Fibroblast of peridontal ligament (primary cell): ENCODE data around the gene ZNF157.

ENCODE experiments used
- DNase-seq: peaks from one replicate; pipeline ENCODE4 v3.0.0-alpha.2; 2010; ENCODE audit errors: extremely low read depth

The ZNF157 gene

DNA sequence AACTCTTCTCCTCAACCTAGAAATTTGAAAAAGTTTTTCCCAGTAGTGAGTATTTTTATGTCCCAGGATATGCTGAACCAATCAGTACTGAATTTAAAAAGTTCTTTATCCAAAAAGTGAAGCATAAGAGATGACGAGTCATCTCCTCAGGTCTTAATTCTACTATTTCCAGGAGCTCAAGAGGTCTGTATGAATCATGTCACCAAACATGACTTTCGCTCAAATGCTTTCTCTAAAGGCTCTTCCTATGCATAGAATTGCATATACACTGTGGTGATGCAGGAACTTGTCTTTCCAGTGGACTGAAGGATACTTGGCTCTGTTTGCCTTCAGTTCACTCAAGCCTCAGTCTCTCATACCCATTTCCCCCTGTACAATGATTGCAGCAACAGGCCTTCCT, 76.6 kb downstream of the ZNF157 start:
- DNase-seq: no peak

DNA sequence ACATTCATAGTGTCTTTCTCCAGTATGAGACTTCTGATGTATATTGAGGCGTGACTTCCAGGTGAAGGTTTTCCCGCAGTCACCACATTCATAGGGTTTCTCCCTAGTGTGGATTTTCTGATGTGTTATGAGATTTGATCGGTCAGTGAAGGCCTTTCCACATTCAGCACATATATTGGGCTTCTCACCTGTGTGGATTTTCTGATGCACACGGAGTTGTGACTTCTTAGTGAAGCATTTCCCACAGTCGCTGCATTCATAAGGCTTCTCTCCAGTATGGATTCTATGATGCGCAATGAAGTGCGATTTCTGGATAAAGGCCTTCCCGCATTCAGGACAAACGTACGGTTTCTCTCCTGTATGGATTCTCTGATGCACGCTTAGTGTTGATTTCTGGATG, 77.2 kb downstream of the ZNF157 start:
- no peak for DNase-seq

DNA sequence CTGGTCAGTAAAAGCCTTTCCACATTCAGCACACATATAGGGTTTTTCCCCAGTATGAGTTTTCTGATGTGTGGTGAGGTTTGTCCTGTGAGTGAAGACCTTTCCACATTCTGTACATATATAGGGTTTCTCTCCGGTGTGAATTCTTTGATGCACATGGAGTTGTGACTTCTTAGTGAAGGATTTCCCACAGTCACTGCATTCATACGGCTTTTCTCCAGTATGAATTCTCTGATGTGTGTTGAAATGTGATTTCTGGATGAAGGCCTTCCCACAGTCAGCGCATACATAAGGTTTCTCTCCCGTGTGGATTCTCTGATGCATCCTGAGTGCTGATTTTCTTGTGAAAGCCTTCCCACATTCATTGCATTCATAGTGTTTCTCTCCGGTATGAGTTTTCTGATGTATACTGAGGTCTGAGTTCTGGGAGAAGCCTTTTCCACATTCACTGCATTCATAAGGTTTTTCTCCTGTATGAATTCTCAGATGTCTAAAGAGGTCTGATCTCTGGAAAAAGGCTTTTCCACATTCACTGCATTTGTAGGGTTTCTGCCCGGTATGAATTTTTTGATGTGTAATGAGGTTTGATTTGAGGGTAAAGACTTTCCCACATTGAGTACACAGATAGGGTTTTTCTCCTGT, 77.9 kb downstream of the ZNF157 start:
- no peak for DNase-seq

DNA sequence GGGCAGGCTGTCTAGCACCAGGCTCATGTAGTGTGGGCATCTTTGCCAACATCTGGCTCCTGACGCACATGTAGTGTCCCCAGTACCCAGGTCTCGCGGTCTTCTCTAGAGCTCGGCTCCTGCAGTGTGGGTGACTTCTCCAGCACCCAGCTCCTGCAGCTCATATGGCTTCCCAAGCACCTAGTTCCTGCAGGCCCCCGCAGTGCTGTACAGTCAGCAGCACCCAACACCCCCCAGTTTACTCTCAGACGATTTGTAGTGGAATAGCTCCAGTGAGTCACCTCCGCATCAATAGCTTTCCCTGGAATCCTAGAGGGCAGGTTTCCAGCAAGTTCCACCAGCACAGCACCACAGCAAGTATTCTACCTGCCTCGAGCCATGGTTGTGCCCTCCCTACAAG, 81.7 kb downstream of the ZNF157 start:
- DNase-seq: no peak

DNA sequence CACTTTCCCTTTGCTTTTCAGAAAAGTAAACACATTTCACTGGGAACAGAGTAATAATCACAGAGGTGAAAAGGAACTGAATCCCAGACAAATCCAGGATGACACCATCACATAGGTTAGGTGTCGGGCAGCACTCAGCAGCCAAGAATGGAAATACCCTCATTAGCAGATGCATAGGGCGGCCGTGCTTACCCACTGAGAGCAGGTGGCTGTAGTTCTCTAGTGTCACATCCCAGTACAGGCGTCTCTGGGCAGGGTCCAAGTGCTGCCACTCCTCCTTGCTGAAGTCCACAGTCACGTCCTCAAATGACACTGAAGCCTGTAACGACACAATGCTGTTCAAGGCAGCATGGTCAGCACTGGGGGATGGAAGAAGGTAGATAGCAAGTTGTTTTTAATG, 85.7 kb downstream of the ZNF157 start:
- DNase-seq: no peak

DNA sequence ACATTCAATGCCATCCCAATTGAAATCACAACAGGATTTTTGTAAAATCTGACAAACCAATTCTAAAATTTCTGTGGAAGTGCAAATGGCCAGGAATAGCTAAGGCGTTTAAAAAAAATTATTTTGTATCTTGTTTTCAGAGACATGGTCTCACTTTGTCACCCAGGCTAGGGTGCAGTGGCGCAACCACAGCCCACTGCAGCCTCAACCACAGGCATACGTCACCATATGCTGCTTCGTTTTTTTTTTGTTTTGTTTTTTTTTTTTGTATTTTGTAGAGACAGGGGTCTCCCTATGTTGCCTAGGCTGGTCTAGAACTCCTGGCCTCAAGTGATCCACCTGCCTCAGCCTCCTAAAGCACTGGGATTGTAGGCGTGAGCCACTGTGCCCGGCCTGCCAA, 88.2 kb downstream of the ZNF157 start:
- no peak for DNase-seq

DNA sequence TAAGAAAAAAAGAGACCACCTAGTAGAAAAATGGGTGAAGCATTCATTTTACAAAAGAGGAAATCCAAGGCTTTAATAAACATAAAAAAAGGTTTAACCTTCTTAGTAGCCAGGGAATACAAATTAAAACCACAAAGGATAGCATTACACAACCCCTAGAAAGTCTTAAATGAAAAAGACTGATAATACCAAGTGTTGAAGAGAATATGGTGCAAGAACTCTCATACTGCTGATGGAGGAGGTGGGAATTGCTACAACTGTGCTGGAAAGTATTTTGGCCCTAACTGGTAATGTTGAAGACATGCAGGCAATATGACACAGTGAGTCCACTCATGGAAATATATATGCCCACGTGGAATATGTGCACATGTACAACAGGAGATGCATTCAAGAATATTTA, 90.2 kb downstream of the ZNF157 start:
- no peak for DNase-seq
